Esophagus squamous epithelium (tissue), 5 donors: ENCODE results near the gene CAVIN2. TPM values are rescaled to one million over a fixed set of nuclear protein-coding genes. Genes with fewer than 3 reads are reported as not detected.

Source experiments
- DNase-seq: peaks from one replicate; lab custom pipeline; 2025; lab: John Stamatoyannopoulos, UW
- H3K27ac ChIP-seq, 4 donors: fragments of 200-600 bp; sonication (generic); one replicate each; pipeline ENCODE4 v1.5.1; 2016 to 2019; ENCODE audit warnings: mild to moderate bottlenecking in 1 of 4
- H3K27me3 ChIP-seq, 4 donors: fragments of 200-600 bp; sonication (generic); 1 replicate in 3 of 4; 2 replicates in 1 of 4; pipeline versions ENCODE4 v1.5.1 to v1.6.0; 2017 to 2021; ENCODE audit warnings: antibody characterized with exemption in 1 of 4
- H3K36me3 ChIP-seq, 3 donors: fragments of 200-600 bp; sonication (generic); one replicate each; pipeline ENCODE4 v1.5.1; 2016 to 2019
- H3K4me1 ChIP-seq, 3 donors: fragments of 200-600 bp; sonication (generic); one replicate each; pipeline ENCODE4 v1.5.1; 2017 to 2019
- H3K4me3 ChIP-seq, 4 donors: fragments of 200-600 bp; sonication (generic); 1 replicate in 3 of 4; 2 replicates in 1 of 4; pipeline ENCODE4 v1.5.1; 2016 to 2019; ENCODE audit warnings: mild to moderate bottlenecking in 2 of 4, moderate library complexity in 1 of 4
- H3K9me3 ChIP-seq, 3 donors: fragments of 200-600 bp; sonication (generic); one replicate each; pipeline ENCODE4 v1.5.1; 2016 to 2019
- POLR2A ChIP-seq, 4 donors: fragments of 450-650 bp; IDR thresholded peaks; one replicate each; pipeline ENCODE4 v1.6.1; 2017; ENCODE audit warnings: antibody characterized with exemption in 4 of 4, mild to moderate bottlenecking in 4 of 4, moderate library complexity in 3 of 4
- WGBS, 2 donors: methylation state at CpG; one replicate each; pipeline ENCODE4 v1.1.5; 2018; 5-methylcytosine and 5-hydroxymethylcytosine counted together
- intact Hi-C: fragments of 100-400 bp; cut with DNase I; formaldehyde crosslinking; loops from one replicate; pipeline ENCODE4 v1.15.0; 2022
- total RNA-seq, 4 donors: library from RNA; depleted of rRNA; stranded (reverse); fragments of >200 nt; gene quantifications; one replicate each; pipeline ENCODE4 v1.1.0, GENCODE V29; 2016
- TF ChIP-seq, protein P1 (sequence below), 6 experiments: fragments of 450-650 bp in 4 of 6; fragments of 200-600 bp in 2 of 6; sonication (generic) in 2 of 6; IDR thresholded peaks; one replicate each; pipeline ENCODE4 v1.5.1; 2016 to 2019; ENCODE audit warnings: antibody characterized with exemption in 6 of 6, mild to moderate bottlenecking in 4 of 6, moderate library complexity in 4 of 6
- donor health status: DM: yes; HTN: yes; CAD: no.

CAVIN2 gene
- total RNA-seq, 4 donors from 2014 or later = 12.4 to 50.7 (median 16.6) TPM

DNA sequence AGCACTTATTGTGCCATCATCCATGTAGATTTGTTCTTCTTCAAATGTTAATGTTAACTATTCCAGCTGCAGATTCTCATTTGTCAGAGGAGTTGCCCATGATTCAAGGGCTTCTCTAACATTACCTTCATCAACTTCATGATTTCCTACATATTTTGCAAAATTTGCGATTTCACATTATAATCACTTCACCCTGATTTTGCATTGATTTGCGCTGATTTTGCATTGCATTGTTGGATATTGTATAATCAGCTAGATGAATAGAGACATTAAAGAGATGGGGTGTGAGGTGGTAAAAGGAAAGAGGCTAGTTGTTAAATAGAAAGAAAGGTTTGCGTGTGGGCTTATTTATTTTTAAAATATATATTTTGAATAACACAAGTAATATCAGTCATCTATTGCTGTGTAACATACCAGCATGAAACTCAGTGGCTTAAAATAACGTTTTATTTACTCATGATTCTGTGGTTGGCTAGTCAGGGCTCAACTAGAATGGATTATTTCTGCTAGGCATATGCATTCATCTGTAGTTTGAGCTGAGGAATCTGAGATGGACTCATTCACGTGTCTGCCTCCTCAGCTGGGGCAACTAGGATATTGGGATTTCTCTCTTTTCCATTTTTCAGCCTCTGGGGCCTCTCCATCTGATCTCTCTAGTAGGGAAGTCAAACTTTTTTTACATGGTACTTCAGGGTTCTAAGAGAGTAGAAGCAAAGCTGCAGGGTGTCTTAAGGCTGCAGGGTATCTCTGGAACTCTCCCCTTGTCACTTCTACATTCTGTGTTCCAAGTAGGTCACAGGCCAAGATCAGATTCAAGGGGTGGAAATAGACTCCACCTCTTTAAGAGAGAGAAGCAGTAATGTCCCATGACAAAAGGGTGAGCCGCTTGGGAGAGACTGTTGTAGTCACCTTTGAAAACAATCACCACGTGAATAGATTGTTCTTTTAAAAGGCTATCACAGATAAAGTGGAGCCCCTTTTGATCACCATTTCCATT is 2.2 kb upstream of the CAVIN2 start:
- Histone ChIP-seq H3K36me3 (no peaks in the 10 kb centered on the region), H3K4me1 (peaks cover 5 to 54% (median 17%) of the 10 kb centered on the region in 3 donors), H3K27me3 (no peaks in the 10 kb centered on the region), H3K27ac (peak overlapping the region in 1 of 4 donors; percentile 2), H3K4me3 (no peak overlapping the region), H3K9me3 (no peaks in the 10 kb centered on the region)
- 81% methylated on average over 7 of the region's 7 CpGs for WGBS, 2 donors
- intact Hi-C loops = no loop called here
- no peak for DNase-seq
- TF ChIP-seq, protein P1, sequence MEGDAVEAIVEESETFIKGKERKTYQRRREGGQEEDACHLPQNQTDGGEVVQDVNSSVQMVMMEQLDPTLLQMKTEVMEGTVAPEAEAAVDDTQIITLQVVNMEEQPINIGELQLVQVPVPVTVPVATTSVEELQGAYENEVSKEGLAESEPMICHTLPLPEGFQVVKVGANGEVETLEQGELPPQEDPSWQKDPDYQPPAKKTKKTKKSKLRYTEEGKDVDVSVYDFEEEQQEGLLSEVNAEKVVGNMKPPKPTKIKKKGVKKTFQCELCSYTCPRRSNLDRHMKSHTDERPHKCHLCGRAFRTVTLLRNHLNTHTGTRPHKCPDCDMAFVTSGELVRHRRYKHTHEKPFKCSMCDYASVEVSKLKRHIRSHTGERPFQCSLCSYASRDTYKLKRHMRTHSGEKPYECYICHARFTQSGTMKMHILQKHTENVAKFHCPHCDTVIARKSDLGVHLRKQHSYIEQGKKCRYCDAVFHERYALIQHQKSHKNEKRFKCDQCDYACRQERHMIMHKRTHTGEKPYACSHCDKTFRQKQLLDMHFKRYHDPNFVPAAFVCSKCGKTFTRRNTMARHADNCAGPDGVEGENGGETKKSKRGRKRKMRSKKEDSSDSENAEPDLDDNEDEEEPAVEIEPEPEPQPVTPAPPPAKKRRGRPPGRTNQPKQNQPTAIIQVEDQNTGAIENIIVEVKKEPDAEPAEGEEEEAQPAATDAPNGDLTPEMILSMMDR (IDR thresholded peaks at IDR 0.05) = no peak
- TF ChIP-seq POLR2A (IDR thresholded peaks at IDR 0.05) = no peak

DNA sequence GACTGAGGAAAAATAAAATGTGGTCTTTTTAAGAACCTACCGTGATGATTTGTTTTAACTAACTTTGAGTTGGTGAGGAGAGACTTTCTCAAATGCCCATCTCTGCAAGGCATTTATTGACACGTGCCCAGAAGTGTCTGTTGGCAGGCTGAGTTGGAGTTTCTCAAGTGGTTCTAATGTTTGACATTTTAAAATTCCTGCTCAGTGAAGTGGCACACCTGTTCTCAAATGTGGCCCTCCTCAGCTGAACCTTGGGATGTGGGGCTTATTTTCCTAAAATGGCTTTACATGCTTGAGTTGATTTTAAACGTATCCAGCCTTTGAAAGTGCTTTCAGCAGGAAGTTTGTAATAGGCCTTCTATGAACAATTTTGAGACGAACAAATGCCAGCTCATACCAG is 876 bp upstream of the CAVIN2 start:
- TF ChIP-seq POLR2A (IDR thresholded peaks at IDR 0.05) = no peak
- TF ChIP-seq, protein P1 (IDR thresholded peaks at IDR 0.05) = no peak
- WGBS, 2 donors = 14 to 19% methylated on average over 4 of the region's 4 CpGs
- Histone ChIP-seq H3K4me3 (peak overlapping the region in 2 of 4 donors; percentile 63 to 73), H3K4me1 (peaks cover 5 to 66% (median 17%) of the 10 kb centered on the region in 3 donors), H3K36me3 (no peaks in the 10 kb centered on the region), H3K27ac (peak overlapping the region; percentile 87 to 94 (median 90)), H3K9me3 (no peaks in the 10 kb centered on the region), H3K27me3 (no peaks in the 10 kb centered on the region)
- DNase-seq = no peak
- intact Hi-C loops = no loop called here

DNA sequence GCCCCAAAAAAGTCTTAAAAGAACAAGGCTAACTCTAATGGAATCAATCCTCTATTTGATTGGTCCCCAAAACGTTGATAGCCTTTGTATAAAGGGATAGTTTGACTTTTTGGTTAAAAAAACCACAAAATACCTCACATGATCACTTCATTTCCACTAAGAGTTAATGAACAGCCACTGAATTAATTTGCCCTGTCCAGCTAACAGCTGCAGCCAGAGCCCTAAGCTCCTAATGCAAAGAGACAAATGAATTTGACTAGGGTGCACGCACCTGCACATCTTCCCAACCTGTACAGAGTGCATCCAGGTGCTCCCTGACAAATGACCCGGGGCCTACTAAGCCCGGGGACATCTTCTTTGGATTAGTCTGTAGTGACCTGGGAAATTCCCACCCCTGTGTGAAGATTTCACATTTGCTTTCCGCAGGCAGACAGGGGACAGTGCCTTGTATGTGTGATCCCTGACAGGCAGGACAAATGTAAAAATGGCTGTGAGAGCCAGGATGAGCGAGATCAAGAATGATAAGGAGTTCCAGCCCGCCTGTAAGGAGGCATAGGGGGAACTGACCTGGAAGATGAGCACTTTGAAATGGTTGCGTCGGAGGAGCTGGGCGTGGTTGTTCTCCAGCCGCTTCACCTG is 893 bp downstream of the CAVIN2 start:
- intact Hi-C loops = no loop called here
- Histone ChIP-seq H3K27me3 (no peaks in the 10 kb centered on the region), H3K9me3 (no peaks in the 10 kb centered on the region), H3K4me1 (peaks cover 15 to 83% (median 17%) of the 10 kb centered on the region in 3 donors), H3K36me3 (no peaks in the 10 kb centered on the region), H3K27ac (peak overlapping the region; percentile 87 to 94 (median 90)), H3K4me3 (peak overlapping the region; percentile 47 to 73 (median 62))
- TF ChIP-seq, protein P1 (IDR thresholded peaks at IDR 0.05) = no peak
- no peak for TF ChIP-seq POLR2A (IDR thresholded peaks at IDR 0.05)
- 2 to 20% methylated on average over 7 to 8 of the region's 11 CpGs for WGBS, 2 donors
- DNase-seq = no peak

DNA sequence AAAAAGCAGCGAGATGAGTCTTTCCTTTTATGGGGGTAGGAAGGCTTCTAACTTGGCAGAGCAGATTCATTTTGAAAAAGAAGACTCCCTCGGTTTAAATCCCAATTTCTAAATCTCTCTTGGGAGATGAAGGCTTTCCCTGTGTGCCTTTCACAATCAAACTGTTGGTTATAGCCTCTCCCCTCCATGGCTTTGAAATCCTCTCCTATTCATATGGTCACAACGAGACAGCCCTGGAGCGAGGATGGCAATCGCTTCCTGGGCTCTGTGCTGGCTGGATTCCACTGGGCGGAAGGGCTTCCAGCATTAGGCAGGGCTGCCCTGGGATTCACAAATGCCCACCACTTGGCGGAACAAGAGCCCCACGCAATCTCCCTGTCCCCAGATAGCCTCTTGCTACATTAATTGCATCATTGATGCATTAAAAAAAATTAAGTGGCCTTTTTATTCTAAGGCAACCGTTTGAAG is 1.6 kb downstream of the CAVIN2 start:
- H3K27ac ChIP-seq = peak overlapping the region; percentile 87 to 94 (median 90)
- no peaks in the 10 kb centered on the region for H3K27me3 ChIP-seq
- H3K4me3 ChIP-seq = peak overlapping the region; percentile 47 to 73 (median 62)
- intact Hi-C loops = no loop called here
- 0 to 16% methylated on average over 9 of the region's 9 CpGs for WGBS, 2 donors
- no peaks in the 10 kb centered on the region for H3K36me3 ChIP-seq
- H3K4me1 ChIP-seq = peaks cover 17 to 90% (median 17%) of the 10 kb centered on the region in 3 donors
- no peak for DNase-seq
- H3K9me3 ChIP-seq = no peaks in the 10 kb centered on the region
- TF ChIP-seq, protein P1 (IDR thresholded peaks at IDR 0.05) = no peak
- peak in 1 of 4 donors; percentile 28 for TF ChIP-seq POLR2A (IDR thresholded peaks at IDR 0.05)
